A549 treated with AZD9567 at 1 μM for 4 hours (cell line): Measurements from ENCODE around the gene SPACDR. TPM values are rescaled to one million over a fixed set of nuclear protein-coding genes. Genes with fewer than 3 reads are reported as not detected.

ENCODE experiments used
- total RNA-seq: library from RNA; stranded (reverse); fragments of 200-300 nt; extraction: Qiagen RNA extraction; gene quantifications from 5 replicates; pipeline ENCODE4 v1.2.3, GENCODE V29; 2022; ENCODE audit not compliant: insufficient read depth

SPACDR gene
- 0.71 to 1.2 TPM (median 0.93 TPM) in 4 of 5 replicates, not detected in the other for total RNA-seq

GRCh38 chr7:100464210-100464660, at the start of gene SPACDR:
Gene SPACDR, minus strand, starts transcription at chr7:100464260. Its CDS starts 235 bp downstream, at chr7:100464025.

GRCh38 chr7:100483722-100484672, 19.9 kb upstream of the SPACDR start, which contains the start of gene NYAP1:
Gene NYAP1, plus strand, starts transcription at chr7:100483927. Its CDS starts 1,385 bp downstream, at chr7:100485312.

GRCh38 chr7:100478958-100479660, 15.0 kb upstream of the SPACDR start, which contains the start of gene TSC22D4:
Gene TSC22D4, minus strand, starts transcription at chr7:100479214. Its CDS starts 1,176 bp downstream, at chr7:100478038.

GRCh38 chr7:100429637-100430492, 34.2 kb downstream of the SPACDR start, which contains the start of gene MEPCE:
Gene MEPCE, plus strand, starts transcription at chr7:100429831. Its CDS starts 188 bp downstream, at chr7:100430019.

GRCh38 chr7:100428199-100428966, 35.7 kb downstream of the SPACDR start, which contains the start of gene ZCWPW1:
Gene ZCWPW1, minus strand, starts transcription at chr7:100428703. Its CDS starts 8,054 bp downstream, at chr7:100420649.

Other genes with a start within 250 kb of the SPACDR start
- 0.05 TPM in 1 of 5 replicates, not detected in the others for gene PVRIG, start 244.3 kb downstream of the SPACDR start, total RNA-seq
- 0.03 TPM in 1 of 5 replicates, not detected in the others for gene SPDYE3, start 156.6 kb downstream of the SPACDR start, total RNA-seq
- gene PILRB, start 106.1 kb downstream of the SPACDR start, total RNA-seq, result 14.7 to 39.2 TPM (median 38.3 TPM) in 5 replicates
- 5.5 to 7.7 TPM (median 5.7 TPM) in 5 replicates for gene PILRA, start 90.8 kb downstream of the SPACDR start, total RNA-seq
- gene ZCWPW1, start 35.6 kb downstream of the SPACDR start, total RNA-seq, result 1.4 to 1.7 TPM (median 1.6 TPM) in 5 replicates
- 39.0 to 53.8 TPM (median 48.9 TPM) in 5 replicates for gene MEPCE, start 34.4 kb downstream of the SPACDR start, total RNA-seq
- gene PPP1R35, start 27.8 kb downstream of the SPACDR start, total RNA-seq, result 31.2 to 50.6 TPM (median 47.8 TPM) in 5 replicates
- 42.3 to 56.2 TPM (median 51.1 TPM) in 5 replicates for gene TSC22D4, start 15.0 kb upstream of the SPACDR start, total RNA-seq
- 2.1 to 5.0 TPM (median 4.3 TPM) in 5 replicates for gene NYAP1, start 19.7 kb upstream of the SPACDR start, total RNA-seq
- 25.0 to 40.8 TPM (median 33.2 TPM) in 5 replicates for gene AGFG2, start 74.9 kb upstream of the SPACDR start, total RNA-seq
- 0.49 to 1.4 TPM (median 0.65 TPM) in 4 of 5 replicates, not detected in the other for gene SAP25, start 109.6 kb upstream of the SPACDR start, total RNA-seq
- 17.9 to 21.8 TPM (median 21.5 TPM) in 5 replicates for gene LRCH4, start 121.9 kb upstream of the SPACDR start, total RNA-seq
- 0.07 to 0.31 TPM (median 0.19 TPM) in 4 of 5 replicates, not detected in the other for gene FBXO24, start 122.1 kb upstream of the SPACDR start, total RNA-seq
- gene PCOLCE, start 138.1 kb upstream of the SPACDR start, total RNA-seq, result 4.6 to 9.7 TPM (median 8.6 TPM) in 5 replicates
- 14.6 to 21.1 TPM (median 20.3 TPM) in 5 replicates for gene MOSPD3, start 148.3 kb upstream of the SPACDR start, total RNA-seq
- 1.7 to 2.5 TPM (median 2.4 TPM) in 5 replicates for gene TFR2, start 177.3 kb upstream of the SPACDR start, total RNA-seq
- gene ACTL6B, start 192.2 kb upstream of the SPACDR start, total RNA-seq, result not detected in 5 replicates
- gene GNB2, start 209.5 kb upstream of the SPACDR start, total RNA-seq, result 187 to 267 TPM (median 253 TPM) in 5 replicates
- gene GIGYF1, start 230.0 kb upstream of the SPACDR start, total RNA-seq, result 12.9 to 23.2 TPM (median 21.9 TPM) in 5 replicates
- gene POP7, start 241.9 kb upstream of the SPACDR start, total RNA-seq, result 73.7 to 97.1 TPM (median 93.6 TPM) in 5 replicates